Fibroblast of villous mesenchyme (primary cell): Measurements from ENCODE around the gene SPATS1. TPM values are rescaled to one million over a fixed set of nuclear protein-coding genes. Genes with fewer than 3 reads are reported as not detected.
A peak's percentile ranks its signal among the peaks of the same experiment; 100 is the strongest.

ENCODE experiments used
- DNase-seq: peaks from one replicate; pipeline ENCODE4 v3.0.0-alpha.2; 2010; ENCODE audit warnings: low read depth
- H3K4me3 ChIP-seq: 2 replicates; pipeline ENCODE4 v1.5.1; 2011; ENCODE audit warnings: low read depth, mild to moderate bottlenecking, low read length
- total RNA-seq: library from RNA; depleted of rRNA; stranded (reverse); fragments of >200 nt; gene quantifications from 2 replicates; pipeline ENCODE4 v1.2.3, GENCODE V29; 2012
- TF ChIP-seq, protein P1 (sequence below): IDR thresholded peaks from 2 replicates; pipeline ENCODE4 v1.5.1; 2012; ENCODE audit warnings: low read depth, mild to moderate bottlenecking, low read length; ENCODE audit not compliant: insufficient read depth

Gene SPATS1
- total RNA-seq, 1 donor, result not detected

DNA sequence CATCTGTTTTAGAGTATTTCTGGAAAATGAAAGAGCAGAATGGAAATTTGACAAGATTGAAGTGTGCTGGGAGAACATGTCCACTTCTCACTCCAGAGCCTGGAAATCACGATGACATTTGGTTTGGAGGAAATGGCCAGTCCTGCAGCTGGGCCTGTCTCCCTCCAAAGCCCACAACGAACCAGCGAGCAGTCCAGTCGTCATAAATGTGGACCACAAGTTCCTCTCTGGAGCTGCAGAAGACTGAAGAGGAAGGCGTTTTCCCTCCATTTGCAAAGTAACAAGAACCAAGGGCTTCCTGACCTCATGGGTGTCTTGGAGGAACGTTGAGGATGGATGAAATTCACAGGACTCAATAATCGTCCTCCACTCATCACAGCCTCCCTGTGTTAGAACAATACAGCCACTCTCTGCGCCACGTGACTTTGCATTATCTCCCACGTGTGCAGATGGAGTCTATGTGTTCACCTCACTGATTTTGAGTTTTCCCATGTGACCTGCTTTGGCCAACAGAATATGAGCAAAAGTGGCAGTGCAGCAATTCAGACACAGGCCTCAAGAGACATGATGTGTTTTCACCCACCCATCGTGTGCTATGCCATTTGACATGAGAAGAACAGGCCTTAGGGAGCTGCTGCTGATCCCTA, 9.1 kb upstream of the SPATS1 start:
- TF ChIP-seq, protein P1, sequence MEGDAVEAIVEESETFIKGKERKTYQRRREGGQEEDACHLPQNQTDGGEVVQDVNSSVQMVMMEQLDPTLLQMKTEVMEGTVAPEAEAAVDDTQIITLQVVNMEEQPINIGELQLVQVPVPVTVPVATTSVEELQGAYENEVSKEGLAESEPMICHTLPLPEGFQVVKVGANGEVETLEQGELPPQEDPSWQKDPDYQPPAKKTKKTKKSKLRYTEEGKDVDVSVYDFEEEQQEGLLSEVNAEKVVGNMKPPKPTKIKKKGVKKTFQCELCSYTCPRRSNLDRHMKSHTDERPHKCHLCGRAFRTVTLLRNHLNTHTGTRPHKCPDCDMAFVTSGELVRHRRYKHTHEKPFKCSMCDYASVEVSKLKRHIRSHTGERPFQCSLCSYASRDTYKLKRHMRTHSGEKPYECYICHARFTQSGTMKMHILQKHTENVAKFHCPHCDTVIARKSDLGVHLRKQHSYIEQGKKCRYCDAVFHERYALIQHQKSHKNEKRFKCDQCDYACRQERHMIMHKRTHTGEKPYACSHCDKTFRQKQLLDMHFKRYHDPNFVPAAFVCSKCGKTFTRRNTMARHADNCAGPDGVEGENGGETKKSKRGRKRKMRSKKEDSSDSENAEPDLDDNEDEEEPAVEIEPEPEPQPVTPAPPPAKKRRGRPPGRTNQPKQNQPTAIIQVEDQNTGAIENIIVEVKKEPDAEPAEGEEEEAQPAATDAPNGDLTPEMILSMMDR, result no peak
- no peak for DNase-seq
- H3K4me3 ChIP-seq, result no peak overlapping the region

DNA sequence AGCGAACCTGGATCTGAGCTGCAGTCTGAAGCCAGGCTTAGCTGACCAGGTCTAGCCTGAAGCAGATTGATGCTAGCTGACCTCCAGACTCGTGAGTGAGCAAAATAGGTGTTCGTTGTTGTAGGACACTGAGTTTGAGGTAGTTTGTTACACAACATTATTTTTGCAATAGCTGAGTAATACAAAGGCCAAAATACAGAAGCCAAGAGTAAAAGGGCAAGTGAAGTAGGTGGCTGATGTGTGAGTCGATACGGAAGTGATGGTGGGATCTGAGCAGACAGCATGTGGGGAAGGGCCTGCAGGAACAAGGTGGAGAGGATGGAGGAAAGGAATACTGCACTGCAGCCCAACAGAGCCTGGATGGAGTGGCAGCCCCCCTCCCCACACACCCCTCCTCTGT, 8.5 kb upstream of the SPATS1 start:
- TF ChIP-seq, protein P1, result no peak
- no peak for DNase-seq
- H3K4me3 ChIP-seq, result no peak overlapping the region

DNA sequence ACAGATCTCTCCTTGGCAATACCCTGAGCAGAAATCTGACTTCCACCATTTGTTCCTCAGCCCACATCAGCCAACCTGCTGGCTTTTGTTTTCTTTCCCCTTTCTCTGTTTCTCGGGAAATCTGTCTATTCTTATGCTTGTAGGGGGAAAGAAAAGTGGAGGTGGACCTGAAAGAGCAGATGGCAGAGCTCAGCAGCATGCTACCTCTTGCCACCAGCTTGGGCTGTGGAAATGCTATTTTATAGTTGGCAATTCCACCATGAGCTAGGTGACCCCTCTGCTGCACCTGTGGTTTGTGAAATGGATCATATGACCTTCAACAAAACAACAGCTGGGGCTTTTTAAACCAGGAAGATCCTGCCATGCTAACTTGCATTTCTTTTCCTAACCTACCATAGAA, 6.8 kb upstream of the SPATS1 start:
- DNase-seq, result no peak
- no peak overlapping the region for H3K4me3 ChIP-seq
- TF ChIP-seq, protein P1, result no peak

DNA sequence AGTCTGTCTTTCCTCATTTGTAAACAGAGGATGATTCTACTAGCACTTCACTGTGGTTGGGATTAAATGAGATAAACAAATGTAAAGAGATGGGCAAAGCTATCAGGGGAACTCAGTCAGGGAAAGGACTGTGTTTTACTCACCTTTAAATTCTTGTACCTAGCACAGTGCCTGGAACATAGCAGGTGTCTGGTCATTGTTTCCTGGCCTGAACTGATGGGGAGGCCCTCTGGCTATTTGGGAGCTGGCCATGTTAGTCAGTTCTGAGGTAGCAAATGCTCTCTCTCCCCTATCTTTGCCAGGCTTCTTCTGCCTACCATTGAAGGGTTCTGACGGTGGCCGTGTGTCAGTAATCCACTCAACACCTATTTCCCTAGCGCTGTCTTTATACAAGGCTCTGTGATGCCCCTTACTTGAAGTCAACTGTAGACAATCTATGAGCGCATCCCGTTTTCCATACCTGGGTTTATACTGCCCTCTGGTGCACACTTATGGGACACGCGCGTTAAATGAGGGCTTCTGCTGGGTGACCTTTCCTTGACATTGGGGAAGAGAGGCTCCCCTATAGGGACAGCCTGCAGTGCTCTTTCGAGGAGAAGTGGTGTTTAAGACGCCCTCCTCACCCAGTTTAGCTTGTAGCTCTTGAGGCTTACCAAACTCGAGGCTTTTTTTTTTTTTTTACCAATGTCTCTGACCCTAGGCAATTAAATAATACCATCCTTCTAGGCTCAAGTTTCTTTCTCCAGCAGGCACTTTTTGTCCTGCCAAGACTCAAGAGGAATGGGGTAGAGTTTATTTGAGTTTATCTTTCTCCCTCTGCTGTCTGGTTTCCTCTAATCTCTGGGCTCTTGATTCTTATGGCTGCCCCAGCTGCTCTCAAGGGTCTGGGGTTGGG, 4.0 kb upstream of the SPATS1 start:
- TF ChIP-seq, protein P1, result peak; percentile 78
- peak; percentile 59 for DNase-seq
- no peak overlapping the region for H3K4me3 ChIP-seq

DNA sequence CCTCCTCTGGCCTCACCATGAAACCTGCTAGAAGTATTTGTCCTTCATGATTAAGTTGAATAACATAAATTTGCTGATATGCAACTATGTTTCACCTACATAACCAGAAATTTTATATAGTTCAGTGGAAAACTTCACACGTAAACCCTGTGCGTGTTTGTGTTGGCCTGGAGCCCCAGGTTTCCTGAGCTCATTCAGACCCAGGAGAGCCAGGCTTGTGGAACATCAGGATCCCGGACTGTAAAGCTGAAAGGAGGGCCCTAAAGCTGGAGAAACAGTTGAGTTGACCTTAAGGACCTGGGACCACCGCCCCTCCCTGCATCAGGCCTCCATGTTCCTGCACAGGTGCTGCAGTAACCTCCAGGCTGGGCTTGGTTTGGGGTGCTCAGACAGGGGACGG, 3.1 kb upstream of the SPATS1 start:
- DNase-seq, result no peak
- TF ChIP-seq, protein P1, result no peak
- H3K4me3 ChIP-seq, result no peak overlapping the region

DNA sequence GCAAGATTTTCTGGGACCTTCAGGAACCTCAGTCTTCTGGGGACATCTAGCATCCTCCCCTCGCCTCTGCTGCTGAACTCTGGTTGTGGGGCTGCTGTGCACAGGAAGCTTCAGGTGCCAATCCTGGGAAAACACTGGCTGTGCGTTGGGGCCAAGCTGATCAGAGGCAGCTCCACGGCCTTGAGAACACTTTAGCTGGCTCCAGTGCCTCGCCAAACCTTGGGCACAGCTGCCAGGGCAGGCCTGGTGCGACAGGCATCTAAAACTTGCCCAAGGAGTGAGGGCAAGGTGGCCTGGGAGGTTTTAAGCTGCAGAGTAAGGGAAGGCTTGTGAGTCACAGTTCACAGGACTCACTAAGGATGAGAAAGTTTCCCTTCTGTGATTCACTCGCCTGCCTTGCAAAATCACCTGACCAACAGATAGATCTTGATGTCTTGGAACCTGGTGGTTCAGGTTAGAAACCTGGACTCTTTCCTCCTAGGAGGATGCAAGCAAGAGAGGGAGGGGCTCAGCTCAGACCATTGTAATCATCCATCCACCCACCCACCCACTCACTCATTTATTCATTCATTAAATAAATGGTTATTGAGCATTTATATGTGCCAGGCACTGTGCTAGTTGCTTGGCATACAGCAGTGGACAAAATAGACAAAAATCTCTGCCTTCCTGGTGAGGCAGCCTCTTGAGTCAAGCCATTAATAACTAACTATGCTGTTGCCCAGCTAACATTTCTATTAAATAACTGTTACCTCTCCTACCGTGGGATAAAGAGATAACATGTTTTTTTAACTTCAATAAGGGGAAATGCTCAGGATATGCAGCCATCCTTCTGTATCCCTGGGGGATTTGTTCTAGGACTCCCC, 2.5 kb upstream of the SPATS1 start:
- no peak overlapping the region for H3K4me3 ChIP-seq
- peak; percentile 14 for DNase-seq
- TF ChIP-seq, protein P1, result no peak
